IPS-18c (cell line): ENCODE data around the gene ACOXL.

Experiments used
- H3K4me3 ChIP-seq: 2 replicates; pipeline ENCODE4 v1.7.0; 2013; ENCODE audit warnings: low read depth, mild to moderate bottlenecking, low read length, moderate library complexity; ENCODE audit not compliant: insufficient read depth
- H3K9me3 ChIP-seq: one replicate; pipeline ENCODE4 v1.6.1; 2013; ENCODE audit warnings: mild to moderate bottlenecking, low read length, moderate library complexity; ENCODE audit not compliant: control insufficient read depth, insufficient read depth

The ACOXL gene

DNA sequence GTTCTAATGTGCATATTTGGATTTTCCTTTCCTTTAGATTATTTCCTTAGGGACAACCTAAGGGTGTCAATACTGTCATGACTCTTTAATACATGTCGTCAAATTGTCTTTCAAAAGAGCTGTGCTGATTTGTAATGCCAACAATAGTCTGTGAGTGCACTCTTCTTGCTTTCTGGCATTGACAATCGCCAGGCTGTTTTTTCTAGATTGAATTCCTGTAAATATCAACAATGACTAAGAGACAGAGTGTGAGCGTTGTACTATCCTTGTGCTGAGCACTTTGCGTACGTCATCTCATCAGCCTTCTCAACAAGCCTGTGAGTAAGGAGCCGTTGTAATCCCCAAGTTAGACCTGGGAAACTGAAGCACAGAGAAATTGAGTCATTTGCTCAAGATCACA, 96.0 kb downstream of the ACOXL start:
- Histone ChIP-seq H3K4me3 (no peak overlapping the region), H3K9me3 (no peaks in the 10 kb centered on the region)

DNA sequence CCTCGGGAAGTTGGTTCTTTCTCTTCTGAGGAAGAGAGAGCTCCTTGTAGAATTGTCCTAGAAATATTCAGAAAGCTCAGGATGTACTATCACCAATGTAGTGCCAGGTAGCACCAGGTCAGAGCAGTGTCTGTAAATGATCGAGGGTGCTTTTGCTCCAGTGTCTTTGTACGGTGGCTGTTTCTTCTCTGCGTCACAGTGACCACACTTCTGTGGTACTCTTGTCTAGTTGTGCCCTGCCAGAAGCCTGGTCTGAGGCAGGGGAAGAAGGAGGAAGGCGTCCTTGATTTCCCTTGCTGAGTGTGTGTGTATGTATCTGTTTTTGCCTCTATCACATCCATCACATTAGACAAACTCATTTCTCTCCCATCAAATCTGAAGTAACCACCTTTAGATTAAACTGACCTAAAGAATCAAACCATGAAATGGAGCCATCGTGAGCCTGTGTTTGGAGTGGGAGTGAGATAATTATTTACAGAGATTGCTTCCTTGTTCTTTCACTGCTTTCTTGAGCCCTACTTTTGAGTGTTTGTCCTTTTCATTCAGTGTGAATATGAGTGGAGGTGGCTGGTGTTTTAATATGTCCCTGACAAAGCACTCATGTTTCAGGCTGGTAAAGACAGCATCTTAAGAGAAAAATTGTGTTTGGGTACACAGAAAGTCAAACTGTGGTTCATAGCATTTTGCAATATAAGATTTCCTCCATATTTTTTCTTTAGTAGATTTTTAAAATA, 97.2 kb downstream of the ACOXL start:
- Histone ChIP-seq H3K9me3 (no peaks in the 10 kb centered on the region), H3K4me3 (no peak overlapping the region)

DNA sequence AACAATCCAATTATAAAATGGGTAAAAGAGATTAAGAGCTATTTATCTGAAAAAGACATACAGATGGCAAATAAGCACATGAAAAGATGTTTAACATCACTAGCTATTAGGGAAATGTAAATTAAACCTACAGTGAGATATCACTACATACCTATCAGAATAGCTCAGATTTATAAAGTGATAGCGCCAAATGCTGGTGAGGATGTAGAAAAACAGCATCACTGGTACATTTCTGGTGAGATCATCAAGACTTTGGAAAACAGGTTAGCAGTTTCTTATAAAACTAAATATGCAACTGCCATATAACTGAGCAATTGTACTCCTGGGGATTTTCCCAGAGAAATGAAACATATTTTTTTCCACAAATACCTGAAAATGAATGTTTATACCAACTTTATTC, 100.4 kb downstream of the ACOXL start:
- H3K4me3 ChIP-seq, result no peak overlapping the region
- H3K9me3 ChIP-seq, result no peaks in the 10 kb centered on the region

DNA sequence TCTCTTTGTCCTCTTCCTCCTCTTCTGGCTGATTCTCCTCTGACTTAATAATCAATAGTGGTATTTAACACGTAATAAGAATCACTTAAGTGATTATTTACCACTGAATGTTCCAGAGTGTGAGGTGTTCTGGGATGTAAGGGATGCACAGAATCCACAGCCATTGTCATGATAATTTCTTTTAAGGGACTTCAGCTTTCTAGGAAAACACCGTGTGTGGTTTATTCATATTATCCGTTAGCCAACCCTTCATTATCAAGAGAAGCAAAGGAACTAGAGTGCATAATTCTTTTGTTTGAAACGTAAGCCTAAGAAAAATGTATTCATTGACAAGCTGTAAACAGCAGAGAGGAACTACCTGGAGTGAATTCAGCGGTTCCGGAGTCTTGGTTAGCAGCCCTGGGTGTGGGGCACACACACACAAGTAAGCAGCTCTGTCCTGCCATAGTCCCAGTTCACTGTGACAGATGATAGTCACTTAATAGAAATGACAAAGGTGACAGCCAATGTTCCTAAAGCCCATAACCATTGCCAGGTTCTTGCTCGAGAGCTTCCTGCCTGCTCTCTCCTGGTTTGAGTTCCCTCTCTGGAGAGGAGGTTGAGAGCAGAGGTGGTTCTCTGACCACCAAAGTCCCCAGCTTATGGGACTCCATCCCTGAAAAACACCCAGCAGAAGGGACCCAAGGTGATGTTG, 101.9 kb downstream of the ACOXL start:
- H3K9me3 ChIP-seq, result no peaks in the 10 kb centered on the region
- no peak overlapping the region for H3K4me3 ChIP-seq

DNA sequence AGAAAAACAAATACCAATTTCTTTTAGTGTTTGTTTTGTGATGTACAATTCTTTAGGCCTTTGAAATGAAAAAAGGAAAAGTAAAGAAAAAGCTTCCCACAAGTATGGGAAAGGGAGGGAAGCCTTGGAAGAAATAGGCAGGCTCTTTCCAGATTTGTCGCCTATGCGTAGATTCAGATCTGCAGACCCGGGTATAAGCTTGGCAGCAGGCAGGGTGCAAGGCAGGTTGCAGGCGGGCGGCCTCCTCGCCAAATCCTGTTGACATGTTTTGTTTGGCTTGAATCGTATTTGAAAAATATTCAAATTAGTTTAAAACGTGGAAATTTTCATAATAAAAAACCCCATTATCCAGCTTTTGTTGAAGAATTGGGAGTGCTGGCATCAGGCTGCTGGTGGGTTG, 104.3 kb downstream of the ACOXL start:
- no peaks in the 10 kb centered on the region for H3K9me3 ChIP-seq
- H3K4me3 ChIP-seq, result no peak overlapping the region

DNA sequence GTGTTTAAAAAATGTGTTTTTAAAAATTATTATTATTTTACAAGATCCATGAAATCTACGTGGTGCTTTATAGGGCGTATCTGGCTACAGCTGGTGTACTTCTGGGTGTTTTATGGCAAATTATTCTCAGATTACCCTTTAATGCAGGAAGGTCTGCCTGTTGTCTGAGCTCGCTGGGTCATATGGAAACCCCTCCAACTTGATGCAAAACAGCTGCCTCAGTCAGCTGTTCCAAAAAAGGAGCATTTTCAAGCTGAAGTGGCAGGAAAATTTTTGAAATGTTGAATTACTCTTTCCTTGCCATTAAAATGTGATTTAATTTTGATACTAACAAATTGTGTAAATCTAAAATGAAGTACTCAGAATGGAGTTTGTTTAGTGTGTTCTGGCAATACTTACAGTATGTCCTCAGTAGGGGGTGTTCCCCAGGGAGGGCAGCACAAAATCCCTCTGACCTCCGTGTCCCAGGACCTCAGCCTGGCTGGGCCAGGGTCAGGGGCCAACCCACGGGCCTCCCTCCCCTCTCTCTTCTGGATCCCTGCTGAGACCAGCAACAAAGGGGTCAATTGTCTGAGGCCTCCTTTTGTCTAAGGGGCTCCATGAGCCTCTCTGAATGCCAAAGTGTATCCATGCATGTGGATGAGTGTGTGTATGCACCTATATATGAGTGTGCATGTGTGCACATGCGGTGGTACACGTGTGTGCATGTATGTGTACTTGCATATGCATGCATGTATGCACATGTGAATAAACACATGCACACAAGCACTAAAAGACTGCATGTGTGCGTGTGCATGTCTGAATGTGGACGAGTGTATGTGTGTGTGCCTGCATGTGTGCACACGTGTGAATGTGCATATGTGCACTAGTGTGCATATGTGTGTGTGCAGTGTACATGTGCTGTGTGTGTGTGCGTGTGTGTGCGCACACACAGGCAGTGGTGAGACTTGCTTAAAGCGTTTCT, 105.4 kb downstream of the ACOXL start:
- no peaks in the 10 kb centered on the region for H3K9me3 ChIP-seq
- peak overlapping the region; percentile 20; the same call in 1 of the 2 replicates for H3K4me3 ChIP-seq

DNA sequence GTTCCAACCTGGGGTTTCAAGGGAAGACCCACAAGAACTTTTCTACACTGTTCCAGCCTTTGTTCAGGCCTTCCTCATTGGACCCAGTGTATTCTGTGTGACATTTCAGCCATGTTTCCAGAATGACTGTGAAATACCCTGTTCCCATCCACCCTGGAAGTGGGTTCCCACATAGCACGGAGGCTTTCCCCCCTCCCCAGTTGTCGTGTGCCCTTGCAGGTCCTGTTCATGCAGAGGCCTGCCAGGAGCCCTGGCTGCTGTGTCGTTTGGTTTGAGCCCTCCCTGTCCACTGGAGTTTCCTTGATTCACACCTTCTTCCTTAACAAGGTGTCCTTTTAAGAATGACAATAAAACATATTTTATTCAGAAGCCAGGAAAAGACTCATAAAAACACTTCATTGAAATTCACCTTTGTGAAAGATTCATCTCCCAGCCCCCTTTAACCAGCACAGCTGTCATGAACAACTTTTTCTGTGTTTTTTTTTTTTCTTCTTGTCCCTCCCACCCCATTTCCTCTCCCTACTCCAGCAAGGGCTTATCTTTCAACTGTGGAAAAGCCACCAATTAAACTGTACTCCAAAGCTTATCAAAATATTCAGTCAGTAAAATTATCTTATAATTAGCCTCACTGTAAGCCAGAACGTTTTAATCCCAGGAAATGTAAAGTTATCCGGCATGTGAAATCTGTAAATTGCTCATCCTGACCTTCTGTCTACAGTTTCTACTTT, 106.4 kb downstream of the ACOXL start:
- no peaks in the 10 kb centered on the region for H3K9me3 ChIP-seq
- no peak overlapping the region for H3K4me3 ChIP-seq

DNA sequence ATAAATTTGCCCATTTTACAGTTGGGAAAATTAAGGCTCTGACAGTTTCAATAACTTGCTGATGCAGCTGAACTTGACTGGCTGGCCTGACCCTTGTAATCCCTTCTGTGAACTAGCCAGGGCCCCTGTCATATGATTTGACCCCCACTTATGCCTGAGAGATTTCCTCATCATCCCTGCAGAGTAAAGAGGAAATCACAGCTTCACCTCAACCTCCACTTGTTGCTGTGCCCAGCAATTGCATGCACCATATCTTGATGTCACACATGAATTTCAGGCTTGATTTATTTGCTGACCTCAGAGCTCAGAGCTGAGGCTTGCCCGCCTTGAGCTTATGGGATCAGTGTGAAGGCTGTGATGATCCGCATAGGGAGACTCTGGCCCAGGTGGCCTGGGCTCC, 108.1 kb downstream of the ACOXL start:
- Histone ChIP-seq H3K9me3 (no peaks in the 10 kb centered on the region), H3K4me3 (no peak overlapping the region)

DNA sequence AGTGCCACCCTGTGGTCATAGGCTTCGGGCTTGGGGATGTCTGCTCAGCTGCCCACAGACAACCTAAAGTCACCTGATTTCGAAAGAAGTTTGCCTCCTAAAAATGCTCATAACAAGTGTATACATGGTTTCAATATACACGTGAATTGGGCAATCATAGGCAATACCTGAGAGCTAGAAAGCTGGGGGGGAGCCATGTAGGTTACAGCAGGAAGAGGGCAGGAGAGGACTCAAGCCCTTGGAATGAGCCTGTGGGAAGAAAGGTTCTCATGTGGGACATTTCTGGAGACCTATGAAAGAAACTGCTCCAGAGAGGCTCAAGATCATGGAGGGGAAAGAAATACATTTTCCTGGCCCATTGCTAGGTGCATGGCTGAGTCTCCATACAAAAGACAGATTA, 109.7 kb downstream of the ACOXL start:
- H3K4me3 ChIP-seq, result no peak overlapping the region
- H3K9me3 ChIP-seq, result no peaks in the 10 kb centered on the region

DNA sequence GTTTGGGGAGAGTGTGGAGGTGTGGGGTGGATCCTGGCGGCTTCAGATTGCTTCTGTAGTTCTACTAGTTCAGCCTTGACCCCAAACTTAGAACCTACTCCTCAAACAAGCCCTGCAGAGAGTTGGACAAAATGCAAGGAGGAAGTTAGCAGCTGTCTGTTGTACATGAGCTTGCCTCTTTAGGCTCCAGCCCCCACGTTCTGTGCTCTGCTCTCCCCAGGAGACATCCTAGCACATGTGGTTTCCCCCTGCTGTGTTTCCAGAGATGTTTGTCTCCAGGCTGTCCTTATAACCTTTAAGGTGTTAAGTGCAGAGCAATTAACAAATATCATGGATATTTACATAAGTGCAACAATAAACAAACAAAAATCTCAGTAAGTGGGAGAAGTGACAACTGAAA, 111.1 kb downstream of the ACOXL start:
- Histone ChIP-seq H3K9me3 (no peaks in the 10 kb centered on the region), H3K4me3 (no peak overlapping the region)

DNA sequence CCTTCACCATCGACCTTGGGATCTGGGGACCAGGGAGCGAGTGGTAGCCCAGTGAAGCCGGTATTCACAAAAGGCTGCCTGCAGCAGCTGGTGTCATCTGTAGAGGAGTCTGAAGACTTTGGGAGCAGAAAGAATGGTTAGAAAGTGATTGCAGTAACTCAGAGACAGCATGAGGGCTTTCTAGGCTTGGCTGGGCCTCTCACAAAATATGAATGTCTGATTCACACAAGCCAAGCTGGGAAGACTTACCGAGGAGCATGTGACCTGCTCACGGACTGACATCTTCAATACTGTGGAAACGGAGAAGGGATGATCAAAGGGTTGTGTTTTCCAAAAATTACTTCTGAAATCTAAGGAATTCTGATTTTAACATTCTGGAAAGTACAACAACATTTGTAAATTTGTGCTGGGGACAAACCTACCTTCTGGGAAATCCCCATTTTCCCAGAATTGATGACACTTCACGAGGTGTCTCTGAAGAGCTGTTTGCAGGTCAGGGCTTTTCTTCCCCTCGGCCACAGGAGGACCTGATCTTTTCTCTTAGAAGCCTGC, 111.7 kb downstream of the ACOXL start:
- Histone ChIP-seq H3K4me3 (no peak overlapping the region), H3K9me3 (no peaks in the 10 kb centered on the region)

DNA sequence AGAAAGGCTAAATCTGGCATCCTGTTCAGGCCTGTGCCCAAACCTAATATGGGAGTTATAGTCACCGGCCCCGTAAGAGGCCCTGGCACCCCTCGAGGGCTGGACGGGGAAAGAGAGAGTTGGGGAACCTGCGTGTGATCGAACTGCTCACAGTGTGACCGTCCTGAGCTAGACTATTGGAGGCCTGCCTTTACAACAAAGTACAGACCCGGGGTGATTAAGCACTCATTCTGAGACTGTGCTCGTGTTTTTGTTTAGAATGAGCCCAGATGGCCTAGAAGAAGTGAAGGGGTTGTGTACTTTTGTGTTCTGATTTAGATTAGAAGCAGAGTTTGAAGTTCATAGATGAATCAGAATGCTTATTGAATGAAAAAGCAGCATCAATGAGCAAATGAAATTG, 115.3 kb downstream of the ACOXL start:
- no peak overlapping the region for H3K4me3 ChIP-seq
- H3K9me3 ChIP-seq, result no peaks in the 10 kb centered on the region

DNA sequence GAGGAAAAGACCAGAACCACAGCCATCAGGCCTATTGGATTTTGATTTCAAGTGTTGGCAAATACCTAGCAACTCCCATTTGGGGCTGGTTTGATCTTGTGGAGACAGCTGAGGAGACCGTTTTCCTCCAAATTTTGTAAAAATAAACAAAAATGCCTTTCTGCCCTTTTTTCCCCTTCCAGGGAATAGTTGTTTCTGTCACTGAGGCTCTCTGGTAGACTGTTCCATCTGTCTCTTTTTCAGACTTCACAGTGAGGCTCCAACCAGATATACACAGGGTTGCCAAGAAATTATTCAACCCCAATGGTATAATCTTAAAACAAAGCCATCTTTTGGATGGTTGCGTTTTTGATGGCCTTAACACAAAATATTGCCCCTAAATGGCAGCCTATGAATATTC, 115.7 kb downstream of the ACOXL start:
- Histone ChIP-seq H3K9me3 (no peaks in the 10 kb centered on the region), H3K4me3 (no peak overlapping the region)

DNA sequence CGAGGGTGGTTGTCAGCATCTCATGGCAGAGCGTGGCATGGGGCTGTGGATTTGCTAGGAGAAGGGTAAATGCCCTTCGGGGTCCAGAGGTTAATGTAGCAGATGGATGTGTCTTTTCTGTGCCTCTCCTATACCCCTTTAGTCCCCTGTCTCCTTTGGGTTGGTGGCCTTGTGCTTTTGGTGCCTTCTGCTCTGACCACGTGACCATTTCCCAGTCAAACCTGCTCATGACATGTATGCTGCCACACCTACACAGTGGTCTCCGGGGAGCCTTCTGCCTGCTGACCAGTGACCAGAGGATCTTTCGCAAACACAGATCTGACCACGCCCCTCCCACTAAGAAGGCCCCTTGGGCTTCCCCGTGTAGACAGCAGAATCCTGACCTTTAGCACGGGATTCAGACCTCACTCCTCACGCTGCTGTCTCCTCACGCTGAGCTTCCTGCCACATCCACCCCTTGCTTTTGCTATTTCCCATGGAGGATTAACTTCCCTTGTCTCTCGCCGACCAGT, 116.2 kb downstream of the ACOXL start:
- Histone ChIP-seq H3K9me3 (no peaks in the 10 kb centered on the region), H3K4me3 (no peak overlapping the region)

DNA sequence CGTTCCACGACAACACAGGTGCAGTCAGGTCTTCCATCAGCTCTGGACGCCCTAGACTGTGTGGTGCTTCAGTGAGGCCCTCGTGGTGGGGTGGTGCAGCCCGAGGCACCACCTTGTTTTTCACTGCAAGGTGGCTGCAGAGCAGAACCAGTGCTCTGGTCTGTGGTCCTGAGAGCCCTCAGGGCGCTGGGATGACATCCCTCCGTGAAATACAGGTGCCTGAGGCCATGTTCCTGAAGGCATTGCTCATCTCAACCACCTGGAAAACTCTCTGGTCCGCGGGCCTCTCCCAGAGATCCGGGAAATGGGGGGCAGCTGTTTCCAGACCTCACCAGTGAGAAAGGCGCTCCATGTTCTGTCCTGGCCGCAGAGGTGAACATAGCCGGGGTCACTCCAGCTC, 119.2 kb downstream of the ACOXL start:
- H3K9me3 ChIP-seq, result no peaks in the 10 kb centered on the region
- no peak overlapping the region for H3K4me3 ChIP-seq

DNA sequence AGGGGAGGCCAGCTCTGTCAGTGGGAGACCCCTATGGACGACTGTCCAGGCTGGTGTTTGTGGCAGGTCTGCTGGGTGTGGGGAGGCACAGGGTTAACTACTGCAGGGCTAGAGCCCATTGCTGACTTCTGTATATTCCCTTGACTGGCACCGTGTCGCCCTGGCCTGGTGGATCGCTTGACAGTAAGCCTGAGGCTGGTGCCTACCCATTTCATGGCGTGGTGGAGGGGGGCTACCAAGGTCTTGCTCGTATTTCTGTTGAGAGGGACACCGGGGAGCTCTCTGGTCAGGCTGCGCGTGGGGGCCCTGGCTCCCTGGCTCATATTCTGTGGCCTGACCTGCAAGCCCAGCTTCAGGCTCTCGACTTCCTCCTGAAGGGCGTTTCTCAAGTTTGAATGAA, 119.7 kb downstream of the ACOXL start:
- H3K4me3 ChIP-seq, result no peak overlapping the region

More for the DNA sequence above, 119.7 kb downstream of the ACOXL start:
- H3K9me3 ChIP-seq, result no peaks in the 10 kb centered on the region
